Right ventricle myocardium superior (tissue), 1 donor: ENCODE measurements around the gene PGAM5. TPM values are rescaled to one million over a fixed set of nuclear protein-coding genes. Genes with fewer than 3 reads are reported as not detected.

Experiments
- ATAC-seq: fragments of 200-7000 bp; cut with Tn5 transposase; one replicate; pipeline ENCODE4 v1.9.1; 2020; ENCODE audit warnings: mild to moderate bottlenecking; ENCODE audit not compliant: poor library complexity
- DNase-seq: peaks from one replicate; pipeline ENCODE4 v3.0.0-alpha.2; 2020
- intact Hi-C: fragments of 100-400 bp; cut with DNase I; formaldehyde crosslinking; loops from one replicate; pipeline ENCODE4 v1.11.2; 2022
- long read RNA-seq: library from polyadenylated mRNA; unstranded; transcript quantifications from one replicate; pipeline ENCODE4 v2.0.0, GENCODE V29; 2021
- total RNA-seq: library from RNA; stranded (reverse); fragmentation: NEBNext Ultra II Directional; extraction: Animal tissue kit (Norgen Biotek cat#: 25700); gene quantifications from one replicate; pipeline ENCODE4 v1.2.1, GENCODE V29; 2021
- donor health status: DM: no; HTN: yes; CAD: no; lungs with severe emphysema.

The PGAM5 gene
- 32.6 TPM for total RNA-seq
- long read RNA-seq, transcript PGAM5-203 (6 exons, 2,834 nt): major isoform, 7 of 21 reads
- long read RNA-seq, partial matches to known transcripts: 1 of 21 reads
- long read RNA-seq, other reads (novel, unspliced or antisense): 13 of 21 reads

GRCh38 chr12:132710405-132711079 lies at the start of gene PGAM5:
Gene PGAM5 (plus strand): TSS chr12:132710842. CDS start chr12:132710877, 35 bp downstream.
- intact Hi-C loops: no loop called here
- DNase-seq (peak; percentile 88), ATAC-seq (peak; percentile 97)

- intact Hi-C loops: no loop called here
- no peak for DNase-seq
- no peak for ATAC-seq
Measured at GRCh38 chr12:132660996-132661395, 49.6 kb upstream of the PGAM5 start.

- DNase-seq: no peak
- intact Hi-C loops: no loop called here
- peak; percentile 36 for ATAC-seq
Measured at GRCh38 chr12:132661972-132662371, 48.7 kb upstream of the PGAM5 start.

GRCh38 chr12:132662901-132663755 lies 47.5 kb upstream of the PGAM5 start:
- no peak for DNase-seq

GRCh38 chr12:132664206-132665148 lies 46.2 kb upstream of the PGAM5 start:
- no peak for ATAC-seq
- DNase-seq: no peak
- intact Hi-C loops: no loop called here

More at GRCh38 chr12:132662901-132663755, 47.5 kb upstream of the PGAM5 start:
- intact Hi-C loops: no loop called here
- no peak for ATAC-seq

- no peak for DNase-seq
- ATAC-seq: no peak
- intact Hi-C loops: no loop called here
Measured at GRCh38 chr12:132665149-132665491, 45.5 kb upstream of the PGAM5 start.

- DNase-seq (no peak), ATAC-seq (no peak)
- intact Hi-C loops: no loop called here
Measured at GRCh38 chr12:132665794-132666193, 44.8 kb upstream of the PGAM5 start.

- ATAC-seq (no peak), DNase-seq (no peak)
- intact Hi-C loops: no loop called here
Measured at GRCh38 chr12:132668191-132669088, 42.2 kb upstream of the PGAM5 start.

GRCh38 chr12:132669166-132669879 lies 41.3 kb upstream of the PGAM5 start:
- no peak for ATAC-seq
- intact Hi-C loops: no loop called here
- DNase-seq: no peak

- intact Hi-C loops: no loop called here
- DNase-seq (no peak), ATAC-seq (no peak)
Measured at GRCh38 chr12:132672116-132672515, 38.5 kb upstream of the PGAM5 start.

- intact Hi-C loops: no loop called here
- ATAC-seq (no peak), DNase-seq (no peak)
Measured at GRCh38 chr12:132672678-132673077, 38.0 kb upstream of the PGAM5 start.

- DNase-seq: no peak
- intact Hi-C loops: no loop called here
- ATAC-seq: no peak
Measured at GRCh38 chr12:132673288-132674179, 37.1 kb upstream of the PGAM5 start.

GRCh38 chr12:132674561-132674960 lies 36.1 kb upstream of the PGAM5 start:
- no peak for ATAC-seq
- no peak for DNase-seq
- intact Hi-C loops: no loop called here

GRCh38 chr12:132675757-132676432 lies 34.7 kb upstream of the PGAM5 start:
- ATAC-seq (no peak), DNase-seq (no peak)
- intact Hi-C loops: no loop called here

- DNase-seq: no peak
- intact Hi-C loops: no loop called here
- ATAC-seq: no peak
Measured at GRCh38 chr12:132677492-132677891, 33.1 kb upstream of the PGAM5 start.

GRCh38 chr12:132685400-132685799 lies 25.2 kb upstream of the PGAM5 start:
- intact Hi-C loops: no loop called here
- DNase-seq (no peak), ATAC-seq (no peak)
